HG02938 (cell line): ENCODE data around the gene AMBP.

ENCODE experiments used
- ATAC-seq: cut with Tn5 transposase; IDR thresholded peaks from one replicate; pipeline ENCODE4 v1.9.1; 2021; ENCODE audit warnings: mild to moderate bottlenecking, moderate library complexity; ENCODE audit not compliant: unreplicated experiment

Gene AMBP

DNA sequence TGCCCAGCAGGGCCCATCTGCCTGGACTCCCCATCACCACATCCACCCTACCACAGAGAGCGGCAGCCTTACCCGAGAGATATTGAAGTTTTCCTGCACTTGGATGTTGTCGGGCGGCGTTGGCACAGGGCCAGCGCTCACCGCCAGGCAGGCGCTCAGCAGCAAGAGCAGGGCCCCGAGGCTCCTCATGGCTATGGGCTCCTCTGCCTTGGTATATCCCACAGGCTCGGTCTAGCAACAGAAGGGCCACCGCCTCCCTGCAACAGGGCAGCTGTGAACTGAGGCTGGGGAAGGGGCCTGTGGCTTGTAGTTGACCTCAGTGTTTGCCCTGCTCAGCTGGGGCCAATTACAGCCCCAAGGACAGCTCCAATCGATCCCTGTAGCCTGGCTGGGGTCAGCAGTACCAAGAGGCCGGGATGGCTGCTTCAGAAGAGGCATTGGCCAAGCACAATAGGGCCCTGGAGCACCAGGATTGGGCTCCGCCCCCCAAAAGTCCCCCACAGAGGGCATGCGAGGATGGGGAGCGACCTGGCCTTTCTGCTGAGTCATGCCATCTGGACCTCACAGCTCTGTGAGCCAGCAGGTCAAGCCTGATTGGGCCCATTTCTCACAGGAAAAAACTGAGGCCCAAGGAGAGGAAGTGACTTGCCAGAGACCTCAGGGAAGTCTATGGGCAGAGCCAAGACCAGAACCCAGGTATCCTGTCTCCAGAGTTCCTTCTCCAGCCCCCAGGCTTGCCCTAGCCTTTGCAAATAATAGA, at the start of gene AMBP:
Gene AMBP, minus strand, starts transcription at position 280 of the 760 bp plus-strand sequence. Its CDS starts 91 bp downstream, at position 189.
- no peak for ATAC-seq

DNA sequence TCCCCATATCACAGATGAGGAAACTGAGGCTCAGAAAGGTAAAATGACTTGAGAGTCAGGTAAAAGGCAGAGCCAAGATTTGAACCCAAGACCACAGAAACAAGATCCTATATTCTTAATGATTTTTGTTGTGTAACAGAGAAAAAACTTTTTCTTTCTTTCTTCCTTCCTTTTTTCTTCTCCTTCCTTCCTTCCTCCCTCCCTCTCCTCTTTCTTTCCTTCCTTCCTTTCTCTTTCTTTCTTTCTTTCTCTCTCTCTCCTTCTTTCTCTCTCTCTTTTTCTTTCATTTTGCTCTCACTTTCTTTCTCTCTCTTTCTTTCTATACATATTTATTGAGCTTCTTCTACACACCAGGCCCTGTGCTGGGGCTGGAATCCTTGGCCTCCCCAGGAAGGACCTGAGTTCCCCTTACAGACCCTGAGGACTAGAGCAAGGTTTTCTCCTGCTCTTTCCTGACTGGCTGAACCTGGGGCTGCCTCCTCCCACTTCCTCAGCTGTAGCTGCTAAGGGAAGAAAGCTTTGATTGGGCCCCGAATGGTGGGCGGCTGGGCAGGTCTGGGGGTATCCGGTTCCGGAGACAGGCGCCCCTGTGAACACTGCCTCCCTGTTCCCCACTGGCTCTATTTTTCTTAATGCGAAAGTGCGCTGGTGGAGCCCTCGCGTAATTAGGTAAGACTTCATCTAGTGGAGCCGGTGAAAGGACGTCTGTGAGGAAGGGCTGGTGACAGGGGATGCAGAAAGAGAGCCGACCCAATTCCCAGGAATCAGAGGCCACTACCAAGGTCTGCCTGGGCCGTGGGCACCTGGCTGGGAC, 48.4 kb upstream of the AMBP start:
- no peak for ATAC-seq

DNA sequence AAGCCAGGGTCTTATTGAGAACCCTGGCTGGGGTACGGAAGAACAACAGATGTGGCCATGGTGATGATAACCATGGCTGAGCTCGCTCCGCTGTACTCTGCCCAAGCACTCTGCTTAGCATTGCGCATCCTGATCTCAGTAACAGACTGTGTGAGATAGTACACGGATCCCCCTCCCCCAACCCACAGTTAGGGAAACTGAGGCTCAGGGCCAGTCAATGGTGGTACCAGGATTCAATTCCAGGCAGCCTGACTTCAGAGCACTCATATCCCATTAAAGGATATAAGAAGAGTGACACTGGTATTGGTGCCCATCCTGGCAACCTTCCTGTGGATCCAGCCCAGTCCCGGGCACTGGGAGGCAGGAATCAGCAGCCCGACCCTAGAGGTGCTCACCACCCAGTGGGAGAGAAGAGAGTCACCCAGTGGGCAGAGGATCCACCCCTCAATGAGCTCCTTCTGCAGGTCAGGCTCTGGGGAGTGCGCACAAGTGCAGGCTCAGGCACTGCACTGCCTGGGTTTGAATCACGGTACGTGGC, 47.4 kb upstream of the AMBP start:
- no peak for ATAC-seq

- ATAC-seq: no peak
These were observed 46.8 kb upstream of the AMBP start for GRCh38 chr9:114124666-114125475.

- ATAC-seq: no peak
These were observed 46.0 kb upstream of the AMBP start for GRCh38 chr9:114124138-114124537.

GRCh38 chr9:114123031-114123977, 45.2 kb upstream of the AMBP start:
- no peak for ATAC-seq

- ATAC-seq: no peak
These were observed 44.3 kb upstream of the AMBP start for GRCh38 chr9:114122136-114123027.

- ATAC-seq: no peak
These were observed 43.4 kb upstream of the AMBP start for GRCh38 chr9:114121227-114122135.

DNA sequence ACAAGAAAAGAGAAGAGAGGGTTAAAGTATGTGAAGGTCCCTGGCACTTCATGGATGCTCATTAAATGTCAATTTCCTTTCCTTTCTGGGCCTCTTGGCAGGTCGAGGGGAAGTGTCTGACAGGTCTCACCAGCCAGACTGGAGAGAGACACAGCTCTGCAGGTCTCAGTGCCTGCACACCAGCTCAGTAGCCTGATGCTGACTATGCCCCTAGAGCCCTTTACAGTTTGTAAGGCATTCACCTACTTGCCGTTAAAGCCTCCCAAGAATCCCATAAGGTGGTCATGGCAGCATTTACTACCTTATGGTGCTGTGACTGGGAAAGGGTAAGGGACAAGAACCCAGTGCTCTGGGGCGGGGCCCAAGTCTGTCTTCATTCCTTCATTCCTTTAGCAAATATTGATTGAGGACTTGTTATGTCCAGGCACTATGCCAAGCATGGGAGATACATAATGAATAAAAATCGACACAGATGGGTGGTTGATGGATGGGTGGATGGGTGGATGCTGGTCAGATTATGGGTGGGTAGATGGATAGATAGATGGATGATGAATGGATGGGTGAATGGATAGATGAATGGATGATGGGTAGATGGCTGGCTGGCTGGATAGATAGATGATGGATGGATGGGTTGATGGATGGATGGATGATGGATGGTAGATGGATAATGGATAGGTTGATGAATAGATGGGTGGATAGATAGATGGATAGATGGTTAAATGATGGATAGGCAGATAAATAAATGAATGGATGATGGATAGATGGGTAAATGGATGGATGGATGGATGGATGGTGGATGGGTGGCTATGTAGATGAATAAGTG, 42.3 kb upstream of the AMBP start:
- ATAC-seq: no peak

DNA sequence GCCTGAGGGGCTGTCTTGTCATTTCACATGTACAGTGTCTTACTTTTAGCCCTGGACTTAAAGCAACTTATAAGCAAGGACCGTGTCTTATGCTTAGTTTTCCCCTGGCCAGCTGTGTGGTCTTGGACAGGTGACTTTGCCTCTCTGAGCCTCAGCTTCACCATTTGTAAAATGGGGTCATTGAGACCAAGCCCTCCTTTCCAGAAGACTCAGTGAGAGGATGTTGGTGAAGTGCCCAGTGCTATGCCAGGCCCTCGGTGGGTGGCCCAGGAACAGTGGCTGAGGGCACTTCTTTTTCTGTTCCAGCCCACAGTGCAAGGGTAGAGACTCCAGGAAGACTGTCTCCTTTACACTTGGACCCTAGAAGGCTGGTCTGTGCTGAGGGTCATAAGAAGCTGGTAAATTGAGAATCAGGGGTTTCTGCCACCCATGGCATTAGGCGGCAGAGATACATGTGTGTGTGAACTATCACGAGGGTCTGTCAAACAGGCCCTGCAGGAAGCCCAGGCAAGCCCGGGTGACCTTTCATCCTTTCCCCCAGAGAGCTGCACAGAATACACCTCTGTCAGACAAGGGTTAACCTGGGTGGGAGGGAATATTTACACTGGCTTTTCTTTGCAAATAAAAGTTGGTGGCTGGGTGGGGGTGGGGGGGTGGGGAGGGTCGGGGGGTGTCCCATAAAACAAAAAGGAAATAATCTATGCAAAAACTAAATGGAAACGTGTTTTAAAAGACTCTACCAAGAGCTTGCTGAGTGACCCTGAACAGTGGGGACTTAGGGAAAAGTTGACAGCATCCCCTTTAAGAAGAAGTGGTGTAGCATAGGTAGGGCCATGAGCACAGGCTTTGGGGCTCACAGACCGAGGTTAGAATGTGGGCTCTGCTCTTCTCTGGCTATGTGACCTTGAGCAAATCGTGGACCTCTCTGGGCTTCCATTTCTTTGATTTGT, 41.4 kb upstream of the AMBP start:
- no peak for ATAC-seq

- ATAC-seq: no peak
These were observed 40.1 kb upstream of the AMBP start for GRCh38 chr9:114117996-114118830.

DNA sequence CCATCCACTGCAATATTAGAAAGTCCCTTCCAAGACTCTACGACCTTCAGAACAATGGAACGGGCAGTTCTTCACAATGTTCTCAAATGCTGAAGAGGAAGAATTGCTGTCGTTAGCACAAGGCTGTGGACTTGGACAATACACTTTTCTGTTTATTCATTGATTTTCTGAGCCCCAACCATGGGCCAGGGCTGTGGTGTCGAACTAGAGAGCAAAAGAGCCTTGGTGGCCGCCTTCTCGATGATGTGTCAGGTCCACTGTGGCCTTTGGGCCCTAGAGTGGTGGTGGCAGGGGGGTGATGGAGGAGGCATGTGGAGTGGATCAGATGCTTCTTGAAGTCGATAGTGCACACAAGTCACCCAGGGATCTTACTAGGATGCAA, 39.5 kb upstream of the AMBP start:
- no peak for ATAC-seq

DNA sequence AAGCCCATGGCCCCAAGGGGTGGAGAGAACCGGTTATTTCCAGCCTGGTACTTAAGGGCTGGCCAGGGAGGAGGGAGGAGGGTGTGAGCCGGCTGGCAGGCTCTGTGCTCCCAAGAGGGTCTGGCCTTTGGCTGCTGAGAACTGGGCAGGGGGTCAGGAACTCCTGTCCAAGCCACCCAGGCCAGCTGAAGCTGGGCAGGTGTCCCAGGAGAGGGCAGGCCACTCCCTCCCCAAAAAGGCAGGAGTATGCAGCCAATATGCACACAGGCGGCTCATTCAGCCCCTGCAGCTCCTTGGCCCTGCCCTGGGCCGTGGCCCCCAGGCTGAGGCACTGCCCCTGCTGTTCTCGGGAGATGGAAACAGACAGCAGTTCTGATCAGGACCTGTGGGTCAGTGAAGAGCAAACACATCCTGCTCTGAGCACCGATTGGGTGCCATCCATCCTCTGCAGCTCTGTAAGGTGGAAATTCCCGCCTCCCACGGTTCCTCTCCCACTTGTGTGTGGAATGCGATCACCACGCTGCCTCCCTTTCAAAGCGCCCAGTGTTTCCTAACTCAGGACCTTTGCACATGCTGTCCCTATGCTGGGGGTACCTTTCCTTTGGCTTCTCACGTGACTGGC, 38.1 kb upstream of the AMBP start:
- no peak for ATAC-seq

DNA sequence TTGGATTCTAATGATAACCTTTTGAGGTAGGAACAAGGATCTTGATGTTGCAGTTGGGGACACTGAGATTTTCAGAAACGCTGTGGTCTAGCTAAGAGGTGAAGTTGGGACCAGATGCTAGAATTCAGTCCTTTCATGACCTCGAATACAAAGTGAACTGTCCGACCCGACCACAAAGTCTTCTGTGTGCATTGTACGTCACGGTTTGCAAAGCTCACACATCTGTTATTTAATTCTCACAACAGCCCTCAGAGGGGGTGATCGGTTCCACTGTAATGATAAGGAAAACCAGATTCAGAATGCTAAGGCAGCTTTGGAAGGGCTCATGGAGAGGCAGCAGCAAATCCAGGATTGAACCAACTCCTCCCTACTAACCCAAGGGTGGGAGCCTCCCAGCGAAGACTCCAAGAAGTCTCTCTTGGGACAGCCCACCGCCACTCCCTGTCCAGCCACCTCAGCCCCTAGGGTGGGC, 37.6 kb upstream of the AMBP start:
- no peak for ATAC-seq

- no peak for ATAC-seq
These were observed 36.3 kb upstream of the AMBP start for GRCh38 chr9:114114364-114114763.
